Glutamatergic neuron (in vitro differentiated cells): ENCODE measurements around the gene PPP1R14B. TPM values are rescaled to one million over a fixed set of nuclear protein-coding genes. Genes with fewer than 3 reads are reported as not detected.

Experiments
- DNase-seq: peaks from one replicate; pipeline ENCODE4 v3.0.0; 2022
- H3K27ac Mint-ChIP-seq: one replicate; pipeline ENCODE4 v1.8.0; 2020; ENCODE audit warnings: mild to moderate bottlenecking, mixed read lengths, inconsistent platforms; ENCODE audit not compliant: unreplicated experiment
- H3K27me3 Mint-ChIP-seq: one replicate; pipeline ENCODE4 v1.8.0; 2020; ENCODE audit warnings: mild to moderate bottlenecking, moderate library complexity, mixed read lengths, inconsistent platforms; ENCODE audit not compliant: unreplicated experiment
- H3K36me3 Mint-ChIP-seq: one replicate; pipeline ENCODE4 v1.8.0; 2020; ENCODE audit warnings: mild to moderate bottlenecking, mixed read lengths, inconsistent platforms; ENCODE audit not compliant: unreplicated experiment
- H3K4me1 Mint-ChIP-seq: one replicate; pipeline ENCODE4 v1.8.0; 2020; ENCODE audit warnings: mild to moderate bottlenecking, low read depth, mixed read lengths, inconsistent platforms; ENCODE audit not compliant: unreplicated experiment
- H3K4me3 Mint-ChIP-seq: one replicate; pipeline ENCODE4 v1.8.0; 2020; ENCODE audit warnings: mild to moderate bottlenecking, mixed read lengths, inconsistent platforms; ENCODE audit not compliant: unreplicated experiment
- H3K9me3 Mint-ChIP-seq: one replicate; pipeline ENCODE4 v1.8.0; 2020; ENCODE audit warnings: mild to moderate bottlenecking, moderate library complexity, mixed read lengths, inconsistent platforms; ENCODE audit not compliant: unreplicated experiment
- total RNA-seq: library from RNA; stranded (reverse); fragmentation: NEBNext Ultra II Directional; extraction: Animal tissue kit (Norgen Biotek cat#: 25700); gene quantifications from one replicate; pipeline ENCODE4 v1.2.1, GENCODE V29; 2021; ENCODE audit not compliant: unreplicated experiment
- TF ChIP-seq, protein P1 (sequence below): fragments of 200-600 bp; sonication (generic); IDR thresholded peaks from one replicate; pipeline ENCODE4 v1.5.0; 2021; ENCODE audit not compliant: partially characterized antibody, unreplicated experiment

PPP1R14B gene
- total RNA-seq, 1 donor from 2014 or later = 348 TPM

DNA sequence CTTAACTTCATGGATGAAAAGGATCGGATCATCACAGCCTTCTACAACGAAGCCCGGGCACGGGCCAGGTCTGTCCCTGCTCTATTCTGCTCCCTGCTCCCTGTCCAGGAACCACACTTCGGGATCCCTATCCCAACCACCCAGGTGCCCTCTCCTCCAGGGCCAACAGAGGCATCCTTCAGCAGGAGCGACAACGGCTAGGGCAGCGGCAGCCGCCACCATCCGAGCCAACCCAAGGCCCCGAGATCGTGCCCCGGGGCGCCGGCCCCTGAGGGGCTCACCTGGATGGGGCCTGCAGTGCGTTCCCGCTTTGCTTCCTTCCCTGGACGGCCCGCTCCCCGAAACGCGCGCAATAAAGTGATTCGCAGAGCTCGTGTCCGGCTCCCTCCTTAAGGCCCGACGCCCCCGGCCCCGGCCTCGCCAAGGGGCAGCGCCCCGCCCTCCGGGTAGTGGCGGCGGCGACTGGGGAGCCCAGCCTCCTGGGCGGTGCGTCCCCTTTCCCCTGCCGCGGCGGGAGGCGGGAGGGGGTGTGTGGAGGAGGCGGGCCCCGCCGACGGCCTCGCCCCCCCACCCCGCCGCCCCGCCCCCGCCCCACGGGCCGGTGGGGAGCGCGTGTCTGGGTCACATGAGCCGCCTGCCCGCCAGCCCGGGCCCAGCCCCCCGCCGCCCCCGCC lies 12.7 kb downstream of the PPP1R14B start, which contains the start of gene VEGFB:
Gene VEGFB, plus strand, starts transcription at position 672 of the 674 bp plus-strand sequence. CDS start 250 bp downstream, outside the sequence.
- no peak for DNase-seq
- TF ChIP-seq, protein P1, sequence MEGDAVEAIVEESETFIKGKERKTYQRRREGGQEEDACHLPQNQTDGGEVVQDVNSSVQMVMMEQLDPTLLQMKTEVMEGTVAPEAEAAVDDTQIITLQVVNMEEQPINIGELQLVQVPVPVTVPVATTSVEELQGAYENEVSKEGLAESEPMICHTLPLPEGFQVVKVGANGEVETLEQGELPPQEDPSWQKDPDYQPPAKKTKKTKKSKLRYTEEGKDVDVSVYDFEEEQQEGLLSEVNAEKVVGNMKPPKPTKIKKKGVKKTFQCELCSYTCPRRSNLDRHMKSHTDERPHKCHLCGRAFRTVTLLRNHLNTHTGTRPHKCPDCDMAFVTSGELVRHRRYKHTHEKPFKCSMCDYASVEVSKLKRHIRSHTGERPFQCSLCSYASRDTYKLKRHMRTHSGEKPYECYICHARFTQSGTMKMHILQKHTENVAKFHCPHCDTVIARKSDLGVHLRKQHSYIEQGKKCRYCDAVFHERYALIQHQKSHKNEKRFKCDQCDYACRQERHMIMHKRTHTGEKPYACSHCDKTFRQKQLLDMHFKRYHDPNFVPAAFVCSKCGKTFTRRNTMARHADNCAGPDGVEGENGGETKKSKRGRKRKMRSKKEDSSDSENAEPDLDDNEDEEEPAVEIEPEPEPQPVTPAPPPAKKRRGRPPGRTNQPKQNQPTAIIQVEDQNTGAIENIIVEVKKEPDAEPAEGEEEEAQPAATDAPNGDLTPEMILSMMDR = no peak
- H3K9me3 Mint-ChIP-seq = peaks cover 4% of the 10 kb centered on the region
- H3K4me3 Mint-ChIP-seq = peak within 1 kb of the TSS; percentile 76
- no peaks in the 10 kb centered on the region for H3K4me1 Mint-ChIP-seq
- H3K27ac Mint-ChIP-seq = peak within 1 kb of the TSS; percentile 33
- H3K36me3 Mint-ChIP-seq = no peaks in the 10 kb centered on the region
- peaks cover 17% of the 10 kb centered on the region for H3K27me3 Mint-ChIP-seq

DNA sequence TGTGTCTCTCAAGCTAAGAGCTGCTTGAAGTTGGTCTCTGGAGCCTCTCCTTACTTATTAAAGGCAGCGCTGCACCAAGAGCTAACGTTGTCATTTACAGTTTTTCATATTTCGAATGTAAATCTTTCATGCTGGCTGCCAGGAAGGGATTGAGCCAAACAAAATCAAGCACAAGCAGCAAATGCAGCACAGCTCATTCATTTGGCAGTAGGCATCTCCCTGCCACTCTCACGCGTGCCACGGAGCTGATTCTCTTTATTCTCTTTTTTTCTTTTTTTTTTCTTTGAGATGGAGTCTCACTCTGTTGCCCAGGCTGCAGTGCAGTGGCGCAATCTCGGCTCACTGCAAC lies 13.8 kb downstream of the PPP1R14B start:
- TF ChIP-seq, protein P1 = no peak
- Mint-ChIP-seq H3K4me3 (no peak overlapping the region), H3K36me3 (no peaks in the 10 kb centered on the region), H3K27me3 (peaks cover 19% of the 10 kb centered on the region), H3K9me3 (peaks cover 4% of the 10 kb centered on the region), H3K27ac (no peak overlapping the region), H3K4me1 (no peaks in the 10 kb centered on the region)
- no peak for DNase-seq

DNA sequence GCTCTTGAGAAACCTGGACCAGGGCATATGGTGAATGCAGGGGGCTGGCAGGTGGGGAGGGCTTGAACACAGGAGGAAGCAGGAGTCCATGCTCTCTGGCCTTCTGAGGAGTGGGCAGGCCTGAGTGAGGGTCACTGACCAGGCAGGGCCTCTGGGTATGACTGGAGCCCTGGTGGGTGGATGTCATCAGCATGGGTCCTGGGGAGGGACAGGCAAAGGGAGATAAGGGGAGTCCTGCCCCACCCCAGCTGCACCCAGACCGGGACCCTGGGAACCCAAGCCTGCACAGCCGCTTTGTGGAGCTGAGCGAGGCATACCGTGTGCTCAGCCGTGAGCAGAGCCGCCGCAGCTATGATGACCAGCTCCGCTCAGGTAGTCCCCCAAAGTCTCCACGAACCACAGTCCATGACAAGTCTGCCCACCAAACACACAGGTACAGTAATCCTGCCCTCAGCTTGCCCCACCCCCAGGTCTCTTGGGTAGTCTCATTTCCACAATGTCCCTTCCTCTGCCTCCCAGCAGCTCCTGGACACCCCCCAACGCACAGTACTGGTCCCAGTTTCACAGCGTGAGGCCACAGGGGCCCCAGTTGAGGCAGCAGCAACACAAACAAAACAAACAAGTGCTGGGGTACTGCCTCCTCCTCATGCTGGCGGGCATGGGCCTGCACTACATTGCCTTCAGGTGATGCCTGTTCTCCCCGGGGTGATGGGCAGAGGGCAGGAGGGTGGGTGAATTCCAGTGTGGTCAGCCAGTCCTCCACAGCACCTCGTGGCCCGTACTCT lies 14.4 kb downstream of the PPP1R14B start:
- TF ChIP-seq, protein P1 = no peak
- DNase-seq = no peak
- Mint-ChIP-seq H3K4me1 (no peaks in the 10 kb centered on the region), H3K36me3 (no peaks in the 10 kb centered on the region), H3K27ac (no peak overlapping the region), H3K27me3 (peaks cover 19% of the 10 kb centered on the region), H3K9me3 (peaks cover 4% of the 10 kb centered on the region), H3K4me3 (peak overlapping the region; percentile 88)

GRCh38 chr11:64231546-64231945 lies 15.2 kb downstream of the PPP1R14B start:
- Mint-ChIP-seq H3K9me3 (peaks cover 4% of the 10 kb centered on the region), H3K27me3 (peaks cover 19% of the 10 kb centered on the region), H3K27ac (no peak overlapping the region), H3K36me3 (no peaks in the 10 kb centered on the region), H3K4me1 (no peaks in the 10 kb centered on the region), H3K4me3 (peak overlapping the region; percentile 88)
- no peak for DNase-seq
- TF ChIP-seq, protein P1 = no peak

- peaks cover 19% of the 10 kb centered on the region for H3K27me3 Mint-ChIP-seq
- peaks cover 4% of the 10 kb centered on the region for H3K9me3 Mint-ChIP-seq
- no peaks in the 10 kb centered on the region for H3K4me1 Mint-ChIP-seq
- H3K4me3 Mint-ChIP-seq = peak overlapping the region; percentile 88
- no peaks in the 10 kb centered on the region for H3K36me3 Mint-ChIP-seq
- peak overlapping the region; percentile 40 for H3K27ac Mint-ChIP-seq
- TF ChIP-seq, protein P1 = no peak
- DNase-seq = no peak
Observed at GRCh38 chr11:64230985-64231365, 15.8 kb downstream of the PPP1R14B start.
